K562 (cell line): ENCODE data around the gene CHAD. TPM values are rescaled to one million over a fixed set of nuclear protein-coding genes. Genes with fewer than 3 reads are reported as not detected.

ENCODE experiments used
- FIP1L1 ChIP-seq: fragments of 200-400 bp; formaldehyde crosslinking; IDR thresholded peaks from 2 replicates; pipeline ENCODE4 v1.6.1; 2018; ENCODE audit warnings: mild to moderate bottlenecking, low read depth, low read length; ENCODE audit not compliant: poor library complexity, severe bottlenecking
- HDAC8 ChIP-seq: fragments of 450-650 bp; IDR thresholded peaks from 2 replicates; pipeline ENCODE4 v1.6.1; 2016; ENCODE audit warnings: mild to moderate bottlenecking, missing genetic modification characterization, moderate library complexity, missing compliant biosample characterization
- NR0B1 ChIP-seq: fragments of 450-650 bp; IDR thresholded peaks from one replicate; pipeline ENCODE4 v1.6.1; 2018; ENCODE audit warnings: mild to moderate bottlenecking, moderate library complexity; ENCODE audit not compliant: partially characterized antibody
- NRF1 ChIP-seq, 2 experiments: fragments of 450-650 bp; IDR thresholded peaks in 1 of 2; conservative IDR thresholded peaks in 1 of 2; 2 replicates each; pipeline ENCODE4 v1.6.1; 2014; ENCODE audit warnings: mild to moderate bottlenecking in 2 of 2
- PBX2 ChIP-seq, 2 experiments: IDR thresholded peaks in 1 of 2; conservative IDR thresholded peaks in 1 of 2; 2 replicates each; pipeline ENCODE4 v1.6.1; 2016; ENCODE audit warnings: low read depth in 2 of 2, mild to moderate bottlenecking in 1 of 2, missing compliant biosample characterization in 1 of 2, missing genetic modification characterization in 1 of 2, moderate library complexity in 1 of 2
- POLR3A ChIP-seq: IDR thresholded peaks from 2 replicates; pipeline ENCODE4 v1.6.1; 2011; ENCODE audit warnings: borderline replicate concordance, mild to moderate bottlenecking, moderate library complexity; ENCODE audit not compliant: insufficient read length, insufficient read depth; ENCODE audit errors: extremely low read depth
- SRSF1 ChIP-seq: fragments of 200-400 bp; formaldehyde crosslinking; IDR thresholded peaks from 2 replicates; pipeline ENCODE4 v1.6.1; 2017; ENCODE audit warnings: mild to moderate bottlenecking, low read depth, low read length, moderate library complexity
- ZBTB7A ChIP-seq: IDR thresholded peaks from 2 replicates; pipeline ENCODE4 v1.6.1; 2011; ENCODE audit warnings: low read depth, mild to moderate bottlenecking, low read length, moderate library complexity, borderline replicate concordance; ENCODE audit not compliant: control insufficient read depth
- ZNF668 ChIP-seq: fragments of 250-450 bp; sonication (Bioruptor Pico); IDR thresholded peaks from 2 replicates; pipeline ENCODE4 v1.8.0; 2022; ENCODE audit warnings: mild to moderate bottlenecking, inconsistent platforms
- ZNF778 ChIP-seq: fragments of 450-650 bp; formaldehyde crosslinking; IDR thresholded peaks from 2 replicates; pipeline ENCODE4 v1.4.0; 2020; ENCODE audit warnings: mild to moderate bottlenecking, moderate library complexity
- polyA plus RNA-seq, 8 experiments: library from polyadenylated mRNA; depleted of rRNA in 4 of 8; stranded (reverse) in 5 of 8; unstranded in 3 of 8; fragments of >200 nt; fragmentation: Nextera tagmentation in 2 of 8; fragmentation: Illumina TruSeq in 1 of 8; extraction: Ambion mirVana in 2 of 8; extraction: Trizol in 1 of 8; gene quantifications; 2 replicates each; pipeline versions ENCODE4 v1.2.1 to v1.2.3, GENCODE V29; 2011 to 2014; ENCODE audit warnings: inconsistent platforms in 1 of 8, missing spikeins in 1 of 8
- total RNA-seq, 7 experiments: library from RNA; depleted of rRNA in 6 of 7; stranded (reverse); fragments of >200 nt in 6 of 7; fragmentation: Illumina TruSeq in 2 of 7; extraction: Trizol in 2 of 7; gene quantifications; 2 replicates each; pipeline versions ENCODE4 v1.2.1 to v1.2.3, GENCODE V29; 2011 to 2021; ENCODE audit warnings: low replicate concordance in 1 of 7
- TF ChIP-seq, protein P1 (sequence below): sonication (generic); formaldehyde crosslinking; IDR thresholded peaks from 2 replicates; pipeline ENCODE4 v1.8.0; 2022; ENCODE audit warnings: missing genetic modification reagents, mild to moderate bottlenecking, borderline replicate concordance
- TF ChIP-seq, protein P2 (sequence below): fragments of 200-800 bp; sonication (Bioruptor generic); IDR thresholded peaks from 2 replicates; pipeline ENCODE4 v1.6.1; 2016; ENCODE audit warnings: missing genetic modification characterization, missing compliant biosample characterization

Gene CHAD
- total and polyA plus RNA-seq, 9 of the 15 experiments (the other 6 are each of a cell fraction or from before 2014, with no cell fraction given) = not detected

DNA sequence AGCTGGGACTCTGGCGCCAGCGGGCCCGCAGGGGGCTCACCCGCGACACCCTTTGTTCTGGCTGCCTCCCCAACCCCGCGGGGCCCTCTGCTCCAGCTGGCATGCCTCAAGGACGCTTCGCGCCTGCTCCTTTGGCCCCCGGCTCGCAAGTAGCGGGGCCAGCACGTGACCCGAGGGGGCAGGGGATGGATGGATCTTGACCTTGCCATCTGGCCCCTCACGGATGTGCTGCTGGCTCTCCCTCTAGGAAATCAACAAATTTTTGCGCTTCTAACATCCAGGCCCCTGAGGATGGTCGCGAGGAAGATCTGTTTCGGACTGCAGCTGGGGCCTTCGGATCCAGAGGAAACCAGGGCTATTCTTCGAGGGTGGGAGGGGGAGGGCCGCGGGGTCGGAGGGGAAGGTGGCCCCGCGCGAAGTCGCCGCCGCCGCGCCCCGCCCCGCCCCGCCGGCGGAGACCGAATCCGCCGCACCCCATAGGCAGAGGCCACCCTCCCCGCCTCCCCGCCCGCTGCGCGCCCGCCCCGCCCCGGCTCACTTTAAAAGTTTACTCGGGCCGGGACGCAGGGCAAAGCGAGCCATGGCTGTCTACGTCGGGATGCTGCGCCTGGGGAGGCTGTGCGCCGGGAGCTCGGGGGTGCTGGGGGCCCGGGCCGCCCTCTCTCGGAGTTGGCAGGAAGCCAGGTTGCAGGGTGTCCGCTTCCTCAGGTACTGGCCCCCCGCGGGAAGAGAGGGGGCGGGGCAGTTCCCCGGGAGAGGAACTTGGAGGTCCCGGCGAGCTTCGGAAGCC, 42.8 kb downstream of the CHAD start, which contains the start of gene ACSF2 (continued):
- no peak for TF ChIP-seq NR0B1
- TF ChIP-seq ZNF778 = no peak
- TF ChIP-seq, protein P1, sequence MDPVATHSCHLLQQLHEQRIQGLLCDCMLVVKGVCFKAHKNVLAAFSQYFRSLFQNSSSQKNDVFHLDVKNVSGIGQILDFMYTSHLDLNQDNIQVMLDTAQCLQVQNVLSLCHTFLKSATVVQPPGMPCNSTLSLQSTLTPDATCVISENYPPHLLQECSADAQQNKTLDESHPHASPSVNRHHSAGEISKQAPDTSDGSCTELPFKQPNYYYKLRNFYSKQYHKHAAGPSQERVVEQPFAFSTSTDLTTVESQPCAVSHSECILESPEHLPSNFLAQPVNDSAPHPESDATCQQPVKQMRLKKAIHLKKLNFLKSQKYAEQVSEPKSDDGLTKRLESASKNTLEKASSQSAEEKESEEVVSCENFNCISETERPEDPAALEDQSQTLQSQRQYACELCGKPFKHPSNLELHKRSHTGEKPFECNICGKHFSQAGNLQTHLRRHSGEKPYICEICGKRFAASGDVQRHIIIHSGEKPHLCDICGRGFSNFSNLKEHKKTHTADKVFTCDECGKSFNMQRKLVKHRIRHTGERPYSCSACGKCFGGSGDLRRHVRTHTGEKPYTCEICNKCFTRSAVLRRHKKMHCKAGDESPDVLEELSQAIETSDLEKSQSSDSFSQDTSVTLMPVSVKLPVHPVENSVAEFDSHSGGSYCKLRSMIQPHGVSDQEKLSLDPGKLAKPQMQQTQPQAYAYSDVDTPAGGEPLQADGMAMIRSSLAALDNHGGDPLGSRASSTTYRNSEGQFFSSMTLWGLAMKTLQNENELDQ = no peak
- TF ChIP-seq HDAC8 (tag) = no peak
- no peak for TF ChIP-seq PBX2 (CRISPR knock-in tag; IDR thresholded peaks at IDR 0.05; ENCODE audit: low read depth)
- no peak for TF ChIP-seq PBX2 (tag; conservative IDR thresholded peaks at IDR 0.05; ENCODE audit: low read depth)
- TF ChIP-seq ZNF668 = no peak
- TF ChIP-seq ZBTB7A = 0 out of 2 replicates have a peak, but pooled peaks have one; percentile 2
- TF ChIP-seq SRSF1 = no peak
- TF ChIP-seq POLR3A = no peak
- no peak for TF ChIP-seq FIP1L1
- TF ChIP-seq, protein P2, sequence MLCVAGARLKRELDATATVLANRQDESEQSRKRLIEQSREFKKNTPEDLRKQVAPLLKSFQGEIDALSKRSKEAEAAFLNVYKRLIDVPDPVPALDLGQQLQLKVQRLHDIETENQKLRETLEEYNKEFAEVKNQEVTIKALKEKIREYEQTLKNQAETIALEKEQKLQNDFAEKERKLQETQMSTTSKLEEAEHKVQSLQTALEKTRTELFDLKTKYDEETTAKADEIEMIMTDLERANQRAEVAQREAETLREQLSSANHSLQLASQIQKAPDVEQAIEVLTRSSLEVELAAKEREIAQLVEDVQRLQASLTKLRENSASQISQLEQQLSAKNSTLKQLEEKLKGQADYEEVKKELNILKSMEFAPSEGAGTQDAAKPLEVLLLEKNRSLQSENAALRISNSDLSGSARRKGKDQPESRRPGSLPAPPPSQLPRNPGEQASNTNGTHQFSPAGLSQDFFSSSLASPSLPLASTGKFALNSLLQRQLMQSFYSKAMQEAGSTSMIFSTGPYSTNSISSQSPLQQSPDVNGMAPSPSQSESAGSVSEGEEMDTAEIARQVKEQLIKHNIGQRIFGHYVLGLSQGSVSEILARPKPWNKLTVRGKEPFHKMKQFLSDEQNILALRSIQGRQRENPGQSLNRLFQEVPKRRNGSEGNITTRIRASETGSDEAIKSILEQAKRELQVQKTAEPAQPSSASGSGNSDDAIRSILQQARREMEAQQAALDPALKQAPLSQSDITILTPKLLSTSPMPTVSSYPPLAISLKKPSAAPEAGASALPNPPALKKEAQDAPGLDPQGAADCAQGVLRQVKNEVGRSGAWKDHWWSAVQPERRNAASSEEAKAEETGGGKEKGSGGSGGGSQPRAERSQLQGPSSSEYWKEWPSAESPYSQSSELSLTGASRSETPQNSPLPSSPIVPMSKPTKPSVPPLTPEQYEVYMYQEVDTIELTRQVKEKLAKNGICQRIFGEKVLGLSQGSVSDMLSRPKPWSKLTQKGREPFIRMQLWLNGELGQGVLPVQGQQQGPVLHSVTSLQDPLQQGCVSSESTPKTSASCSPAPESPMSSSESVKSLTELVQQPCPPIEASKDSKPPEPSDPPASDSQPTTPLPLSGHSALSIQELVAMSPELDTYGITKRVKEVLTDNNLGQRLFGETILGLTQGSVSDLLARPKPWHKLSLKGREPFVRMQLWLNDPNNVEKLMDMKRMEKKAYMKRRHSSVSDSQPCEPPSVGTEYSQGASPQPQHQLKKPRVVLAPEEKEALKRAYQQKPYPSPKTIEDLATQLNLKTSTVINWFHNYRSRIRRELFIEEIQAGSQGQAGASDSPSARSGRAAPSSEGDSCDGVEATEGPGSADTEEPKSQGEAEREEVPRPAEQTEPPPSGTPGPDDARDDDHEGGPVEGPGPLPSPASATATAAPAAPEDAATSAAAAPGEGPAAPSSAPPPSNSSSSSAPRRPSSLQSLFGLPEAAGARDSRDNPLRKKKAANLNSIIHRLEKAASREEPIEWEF (CRISPR knock-in tag) = no peak
- peak; percentile 25 to 33; a peak in 2 of 4 replicates for TF ChIP-seq NRF1 (conservative IDR thresholded peaks at IDR 0.05 in 1 of 2, IDR thresholded peaks at IDR 0.05 in 1 of 2)
